ENCODE data around the gene TAS2R39. TPM values are rescaled to one million over a fixed set of nuclear protein-coding genes. Genes with fewer than 3 reads are reported as not detected.
"Not testable (repeated sequence)": the region's sequence is repeated elsewhere in the genome, so short reads cannot be mapped to it uniquely, and the experiment has no call there.

TAS2R39 gene
- polyA plus RNA-seq, 1 donor from 2014 or later: not detected

DNA sequence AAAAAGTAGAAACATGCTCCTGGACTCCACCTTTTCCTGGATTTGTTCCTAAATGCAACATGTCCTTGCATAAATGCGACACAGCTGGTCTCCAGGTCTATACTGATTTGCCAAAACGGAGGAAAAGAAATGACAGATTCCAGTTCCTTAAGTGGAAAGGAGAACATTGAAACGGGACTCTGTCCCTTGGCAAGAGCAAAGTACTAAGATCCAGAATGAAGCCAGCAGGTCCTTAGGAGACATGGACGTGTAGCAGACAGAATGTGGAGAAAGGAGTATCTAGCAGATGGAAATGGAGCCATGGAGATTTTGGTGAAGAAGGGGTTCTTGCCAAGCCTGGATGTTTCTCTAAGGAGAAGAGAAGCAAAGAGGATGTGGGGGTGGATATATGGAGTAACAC lies 35.2 kb upstream of the TAS2R39 start:
- Histone ChIP-seq H3F3A (ENCODE audit: insufficient read depth, low read length, poor library complexity, severe bottlenecking) (no peaks in the 10 kb centered on the region), H3K4me2 (ENCODE audit: low read length) (no peak overlapping the region), H3K27ac (ENCODE audit: low read length) (no peak overlapping the region), H3K27me3 (ENCODE audit: insufficient read depth, low read depth, low read length) (no peaks in the 10 kb centered on the region), H4K20me1 (ENCODE audit: insufficient read depth) (no peaks in the 10 kb centered on the region), H3K9ac (ENCODE audit: low read length) (no peak overlapping the region), H2AFZ (ENCODE audit: low read depth, low read length) (no peak overlapping the region), H3K79me2 (replicated peaks; ENCODE audit: insufficient read depth, low read length) (no peaks in the 10 kb centered on the region), H3K9me3 (ENCODE audit: low read length) (no peaks in the 10 kb centered on the region), H3K36me3 (ENCODE audit: insufficient read depth, low read length) (no peaks in the 10 kb centered on the region), H3K9me2 (ENCODE audit: insufficient read depth, low read length) (no peaks in the 10 kb centered on the region), H3K4me3 (ENCODE audit: low read length) (no peak overlapping the region)
- no peak for TF ChIP-seq EP300 (conservative IDR thresholded peaks at IDR 0.05; ENCODE audit: poor library complexity, severe bottlenecking)
- TF ChIP-seq, protein P1, sequence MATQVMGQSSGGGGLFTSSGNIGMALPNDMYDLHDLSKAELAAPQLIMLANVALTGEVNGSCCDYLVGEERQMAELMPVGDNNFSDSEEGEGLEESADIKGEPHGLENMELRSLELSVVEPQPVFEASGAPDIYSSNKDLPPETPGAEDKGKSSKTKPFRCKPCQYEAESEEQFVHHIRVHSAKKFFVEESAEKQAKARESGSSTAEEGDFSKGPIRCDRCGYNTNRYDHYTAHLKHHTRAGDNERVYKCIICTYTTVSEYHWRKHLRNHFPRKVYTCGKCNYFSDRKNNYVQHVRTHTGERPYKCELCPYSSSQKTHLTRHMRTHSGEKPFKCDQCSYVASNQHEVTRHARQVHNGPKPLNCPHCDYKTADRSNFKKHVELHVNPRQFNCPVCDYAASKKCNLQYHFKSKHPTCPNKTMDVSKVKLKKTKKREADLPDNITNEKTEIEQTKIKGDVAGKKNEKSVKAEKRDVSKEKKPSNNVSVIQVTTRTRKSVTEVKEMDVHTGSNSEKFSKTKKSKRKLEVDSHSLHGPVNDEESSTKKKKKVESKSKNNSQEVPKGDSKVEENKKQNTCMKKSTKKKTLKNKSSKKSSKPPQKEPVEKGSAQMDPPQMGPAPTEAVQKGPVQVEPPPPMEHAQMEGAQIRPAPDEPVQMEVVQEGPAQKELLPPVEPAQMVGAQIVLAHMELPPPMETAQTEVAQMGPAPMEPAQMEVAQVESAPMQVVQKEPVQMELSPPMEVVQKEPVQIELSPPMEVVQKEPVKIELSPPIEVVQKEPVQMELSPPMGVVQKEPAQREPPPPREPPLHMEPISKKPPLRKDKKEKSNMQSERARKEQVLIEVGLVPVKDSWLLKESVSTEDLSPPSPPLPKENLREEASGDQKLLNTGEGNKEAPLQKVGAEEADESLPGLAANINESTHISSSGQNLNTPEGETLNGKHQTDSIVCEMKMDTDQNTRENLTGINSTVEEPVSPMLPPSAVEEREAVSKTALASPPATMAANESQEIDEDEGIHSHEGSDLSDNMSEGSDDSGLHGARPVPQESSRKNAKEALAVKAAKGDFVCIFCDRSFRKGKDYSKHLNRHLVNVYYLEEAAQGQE (IDR thresholded peaks at IDR 0.05; ENCODE audit: borderline replicate concordance): no peak
- TF ChIP-seq POLR2AphosphoS5 (IDR thresholded peaks at IDR 0.05): no peak
- no peak for TF ChIP-seq TAF1 (IDR thresholded peaks at IDR 0.05; ENCODE audit: low read depth)
- TF ChIP-seq, protein P2, sequence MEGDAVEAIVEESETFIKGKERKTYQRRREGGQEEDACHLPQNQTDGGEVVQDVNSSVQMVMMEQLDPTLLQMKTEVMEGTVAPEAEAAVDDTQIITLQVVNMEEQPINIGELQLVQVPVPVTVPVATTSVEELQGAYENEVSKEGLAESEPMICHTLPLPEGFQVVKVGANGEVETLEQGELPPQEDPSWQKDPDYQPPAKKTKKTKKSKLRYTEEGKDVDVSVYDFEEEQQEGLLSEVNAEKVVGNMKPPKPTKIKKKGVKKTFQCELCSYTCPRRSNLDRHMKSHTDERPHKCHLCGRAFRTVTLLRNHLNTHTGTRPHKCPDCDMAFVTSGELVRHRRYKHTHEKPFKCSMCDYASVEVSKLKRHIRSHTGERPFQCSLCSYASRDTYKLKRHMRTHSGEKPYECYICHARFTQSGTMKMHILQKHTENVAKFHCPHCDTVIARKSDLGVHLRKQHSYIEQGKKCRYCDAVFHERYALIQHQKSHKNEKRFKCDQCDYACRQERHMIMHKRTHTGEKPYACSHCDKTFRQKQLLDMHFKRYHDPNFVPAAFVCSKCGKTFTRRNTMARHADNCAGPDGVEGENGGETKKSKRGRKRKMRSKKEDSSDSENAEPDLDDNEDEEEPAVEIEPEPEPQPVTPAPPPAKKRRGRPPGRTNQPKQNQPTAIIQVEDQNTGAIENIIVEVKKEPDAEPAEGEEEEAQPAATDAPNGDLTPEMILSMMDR (IDR thresholded peaks at IDR 0.05; ENCODE audit: poor library complexity, severe bottlenecking): no peak
- TF ChIP-seq RAD21 (conservative IDR thresholded peaks at IDR 0.05): no peak
- no peak for TF ChIP-seq MXI1 (conservative IDR thresholded peaks at IDR 0.05; ENCODE audit: poor library complexity, severe bottlenecking)
- no peak for TF ChIP-seq EZH2 (IDR thresholded peaks at IDR 0.05; ENCODE audit: borderline replicate concordance, insufficient read depth, low read length, poor library complexity, severe bottlenecking)
- TF ChIP-seq SMC3 (conservative IDR thresholded peaks at IDR 0.05; ENCODE audit: poor library complexity): no peak

DNA sequence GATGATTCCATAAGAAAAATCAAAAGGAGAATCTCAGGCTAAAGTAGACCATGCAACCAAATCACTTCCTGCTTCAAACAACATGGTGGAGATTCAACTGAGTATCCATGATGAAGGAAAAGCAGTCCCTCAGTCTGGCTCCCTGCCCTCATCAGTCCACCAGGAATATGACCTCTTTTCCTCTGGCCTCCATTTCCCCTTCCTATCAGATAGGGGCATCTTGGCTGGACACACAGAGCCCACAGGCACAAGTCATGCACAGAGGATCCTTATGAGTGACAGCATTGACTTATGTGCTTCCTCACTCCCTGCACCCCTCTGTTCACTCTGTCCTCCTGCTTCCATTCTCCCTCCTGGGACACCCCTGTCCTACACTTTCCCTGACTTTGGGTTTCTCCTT lies 34.6 kb upstream of the TAS2R39 start:
- Histone ChIP-seq H3F3A (ENCODE audit: insufficient read depth, low read length, poor library complexity, severe bottlenecking) (no peaks in the 10 kb centered on the region), H3K4me2 (ENCODE audit: low read length) (no peak overlapping the region), H3K27me3 (ENCODE audit: insufficient read depth, low read depth, low read length) (no peaks in the 10 kb centered on the region), H3K79me2 (replicated peaks; ENCODE audit: insufficient read depth, low read length) (no peaks in the 10 kb centered on the region), H3K4me3 (ENCODE audit: low read length) (no peak overlapping the region), H3K36me3 (ENCODE audit: insufficient read depth, low read length) (no peaks in the 10 kb centered on the region), H3K27ac (ENCODE audit: low read length) (no peak overlapping the region), H3K9me2 (ENCODE audit: insufficient read depth, low read length) (no peaks in the 10 kb centered on the region), H3K9me3 (ENCODE audit: low read length) (no peaks in the 10 kb centered on the region), H3K9ac (ENCODE audit: low read length) (no peak overlapping the region), H4K20me1 (ENCODE audit: insufficient read depth) (no peaks in the 10 kb centered on the region), H2AFZ (ENCODE audit: low read depth, low read length) (no peak overlapping the region)
- TF ChIP-seq, protein P2 (IDR thresholded peaks at IDR 0.05; ENCODE audit: poor library complexity, severe bottlenecking): no peak
- TF ChIP-seq EZH2 (IDR thresholded peaks at IDR 0.05; ENCODE audit: borderline replicate concordance, insufficient read depth, low read length, poor library complexity, severe bottlenecking) (no peak), RAD21 (conservative IDR thresholded peaks at IDR 0.05) (no peak), POLR2AphosphoS5 (IDR thresholded peaks at IDR 0.05) (no peak)
- TF ChIP-seq, protein P1 (IDR thresholded peaks at IDR 0.05; ENCODE audit: borderline replicate concordance): no peak

DNA sequence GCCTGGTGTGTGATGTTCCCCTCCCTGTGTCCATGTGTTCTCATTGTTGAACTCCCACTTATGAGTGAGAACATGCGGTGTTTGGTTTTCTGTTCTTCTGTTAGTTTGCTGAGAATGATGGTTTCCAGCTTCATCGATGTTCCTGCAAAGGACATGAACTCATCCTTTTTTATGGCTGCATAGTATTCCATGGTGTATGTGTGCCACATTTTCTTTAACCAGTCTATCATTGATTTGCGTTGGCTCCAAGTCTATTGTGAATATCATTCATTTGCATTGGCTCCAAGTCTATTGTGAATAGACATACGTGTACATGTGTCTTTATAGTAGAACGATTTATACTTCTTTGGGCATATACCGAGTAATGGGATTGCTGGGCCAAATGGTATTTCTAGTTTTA lies 32.5 kb upstream of the TAS2R39 start:
- not testable (repeated sequence) for H3K36me3 ChIP-seq (ENCODE audit: insufficient read depth, low read length); H3K4me3 ChIP-seq (ENCODE audit: low read length); H3K27ac ChIP-seq (ENCODE audit: low read length); H3K4me2 ChIP-seq (ENCODE audit: low read length); H3K9me2 ChIP-seq (ENCODE audit: insufficient read depth, low read length); H3K27me3 ChIP-seq (ENCODE audit: insufficient read depth, low read depth, low read length); H3K9ac ChIP-seq (ENCODE audit: low read length); H3K79me2 ChIP-seq (replicated peaks; ENCODE audit: insufficient read depth, low read length); H3F3A ChIP-seq (ENCODE audit: insufficient read depth, low read length, poor library complexity, severe bottlenecking); H2AFZ ChIP-seq (ENCODE audit: low read depth, low read length); H4K20me1 ChIP-seq (ENCODE audit: insufficient read depth); H3K9me3 ChIP-seq (ENCODE audit: low read length)
